ENCODE results near the gene USF2.

USF2 gene

GRCh38 chr19:35276706-35277281, 8.0 kb downstream of the USF2 start:
- ChIA-PET POLR2A (no interaction called here), CTCF (interaction anchor here (1.8 kb wide), 1 partner anchor 123 kb away, joined by 3 read pairs; the partner anchor contains the start of gene FXYD5)
- no peak for DNase-seq (ENCODE audit: extremely low spot score)
- TF ChIP-seq CTCF (IDR thresholded peaks at IDR 0.05; ENCODE audit: control extremely low read depth, extremely low read depth, low read depth, missing control alignments) = no peak

GRCh38 chr19:35278578-35279284, 10.0 kb downstream of the USF2 start:
- no peak for TF ChIP-seq CTCF (IDR thresholded peaks at IDR 0.05; ENCODE audit: control extremely low read depth, extremely low read depth, low read depth, missing control alignments)
- ChIA-PET POLR2A (no interaction called here), CTCF (interaction anchor here (1.0 to 1.8 kb wide), 3 partner anchors 10 to 125 kb away, joined by 3 read pairs; partner anchors contain the start of gene FXYD5)
- DNase-seq (ENCODE audit: extremely low spot score) = no peak

GRCh38 chr19:35279374-35279773, 10.6 kb downstream of the USF2 start:
- DNase-seq (ENCODE audit: extremely low spot score) = no peak
- ChIA-PET CTCF (interaction anchor here (1.0 to 1.6 kb wide), 2 partner anchors 10 to 32 kb away, joined by 3 read pairs; no protein-coding TSS in a partner anchor), POLR2A (no interaction called here)
- TF ChIP-seq CTCF (IDR thresholded peaks at IDR 0.05; ENCODE audit: control extremely low read depth, extremely low read depth, low read depth, missing control alignments) = no peak

GRCh38 chr19:35279985-35280821, 11.4 kb downstream of the USF2 start:
- ChIA-PET POLR2A (interaction anchor here (0.6 kb wide), 1 partner anchor 923 kb away, joined by 4 read pairs; no protein-coding TSS in a partner anchor), CTCF (interaction anchor here (1.0 to 1.9 kb wide), 2 partner anchors 11 to 190 kb away, joined by 3 to 4 read pairs; partner anchors contain the start of gene MAG)
- DNase-seq (ENCODE audit: extremely low spot score) = no peak
- no peak for TF ChIP-seq CTCF (IDR thresholded peaks at IDR 0.05; ENCODE audit: control extremely low read depth, extremely low read depth, low read depth, missing control alignments)

- CTCF ChIA-PET = interaction anchor here (0.6 to 1.9 kb wide), 5 partner anchors 10 to 191 kb away, joined by 3 to 4 read pairs (median 3); partner anchors contain the start of genes MAG and USF2
- POLR2A ChIA-PET = no interaction called here
- no peak for TF ChIP-seq CTCF (IDR thresholded peaks at IDR 0.05; ENCODE audit: control extremely low read depth, extremely low read depth, low read depth, missing control alignments)
- DNase-seq (ENCODE audit: extremely low spot score) = no peak
Observed at GRCh38 chr19:35281303-35281702, 12.5 kb downstream of the USF2 start.
